Measurements from ENCODE around the gene NEDD4L. TPM values are rescaled to one million over a fixed set of nuclear protein-coding genes. Genes with fewer than 3 reads are reported as not detected.

The NEDD4L gene
- total RNA-seq, 1 donor from 2014 or later, result 135 TPM

- H3K27me3 Mint-ChIP-seq (ENCODE audit: low read depth), result no peaks in the 10 kb centered on the region
- H3K9me3 Mint-ChIP-seq, result no peaks in the 10 kb centered on the region
- TF ChIP-seq CTCF (IDR thresholded peaks at IDR 0.05; ENCODE audit: unreplicated experiment), result no peak
- peak overlapping the region; percentile 73 for H3K27ac Mint-ChIP-seq
- no peak for DNase-seq (ENCODE audit: low spot score in 2 of 2, unreplicated experiment in 2 of 2)
- H3K36me3 Mint-ChIP-seq, result peaks cover 2% of the 10 kb centered on the region
- peaks cover 25% of the 10 kb centered on the region for H3K4me1 Mint-ChIP-seq
- H3K4me3 Mint-ChIP-seq, result no peak overlapping the region
These were observed 203.4 kb downstream of the NEDD4L start for GRCh38 chr18:58247363-58247834.

GRCh38 chr18:58249712-58250111 is 205.7 kb downstream of the NEDD4L start:
- DNase-seq (ENCODE audit: low spot score in 2 of 2, unreplicated experiment in 2 of 2), result no peak
- peaks cover 37% of the 10 kb centered on the region for H3K4me1 Mint-ChIP-seq
- peaks cover 2% of the 10 kb centered on the region for H3K36me3 Mint-ChIP-seq
- no peaks in the 10 kb centered on the region for H3K27me3 Mint-ChIP-seq (ENCODE audit: low read depth)
- H3K27ac Mint-ChIP-seq, result peak overlapping the region; percentile 37
- TF ChIP-seq CTCF (IDR thresholded peaks at IDR 0.05; ENCODE audit: unreplicated experiment), result no peak
- no peak overlapping the region for H3K4me3 Mint-ChIP-seq
- no peaks in the 10 kb centered on the region for H3K9me3 Mint-ChIP-seq

GRCh38 chr18:58251416-58251815 is 207.4 kb downstream of the NEDD4L start:
- Mint-ChIP-seq H3K27ac (no peak overlapping the region), H3K4me1 (peaks cover 45% of the 10 kb centered on the region), H3K4me3 (no peak overlapping the region), H3K36me3 (peaks cover 5% of the 10 kb centered on the region), H3K27me3 (ENCODE audit: low read depth) (no peaks in the 10 kb centered on the region), H3K9me3 (no peaks in the 10 kb centered on the region)
- DNase-seq (ENCODE audit: low spot score in 2 of 2, unreplicated experiment in 2 of 2), result no peak
- TF ChIP-seq CTCF (IDR thresholded peaks at IDR 0.05; ENCODE audit: unreplicated experiment), result no peak

GRCh38 chr18:58252166-58252565 is 208.1 kb downstream of the NEDD4L start:
- TF ChIP-seq CTCF (IDR thresholded peaks at IDR 0.05; ENCODE audit: unreplicated experiment), result no peak
- H3K27ac Mint-ChIP-seq, result peak overlapping the region; percentile 26
- peaks cover 11% of the 10 kb centered on the region for H3K36me3 Mint-ChIP-seq
- H3K4me3 Mint-ChIP-seq, result no peak overlapping the region
- no peaks in the 10 kb centered on the region for H3K27me3 Mint-ChIP-seq (ENCODE audit: low read depth)
- no peaks in the 10 kb centered on the region for H3K9me3 Mint-ChIP-seq
- H3K4me1 Mint-ChIP-seq, result peaks cover 42% of the 10 kb centered on the region
- no peak for DNase-seq (ENCODE audit: low spot score in 2 of 2, unreplicated experiment in 2 of 2)

GRCh38 chr18:58253318-58253717 is 209.3 kb downstream of the NEDD4L start:
- Mint-ChIP-seq H3K27me3 (ENCODE audit: low read depth) (no peaks in the 10 kb centered on the region), H3K27ac (peak overlapping the region; percentile 79), H3K36me3 (peaks cover 21% of the 10 kb centered on the region), H3K4me1 (peaks cover 37% of the 10 kb centered on the region), H3K4me3 (no peak overlapping the region), H3K9me3 (no peaks in the 10 kb centered on the region)
- no peak for TF ChIP-seq CTCF (IDR thresholded peaks at IDR 0.05; ENCODE audit: unreplicated experiment)
- no peak for DNase-seq (ENCODE audit: low spot score in 2 of 2, unreplicated experiment in 2 of 2)

GRCh38 chr18:58253871-58254270 is 209.8 kb downstream of the NEDD4L start:
- Mint-ChIP-seq H3K36me3 (peaks cover 21% of the 10 kb centered on the region), H3K9me3 (no peaks in the 10 kb centered on the region), H3K27me3 (ENCODE audit: low read depth) (no peaks in the 10 kb centered on the region), H3K4me3 (no peak overlapping the region), H3K27ac (peak overlapping the region; percentile 79), H3K4me1 (peaks cover 37% of the 10 kb centered on the region)
- no peak for DNase-seq (ENCODE audit: low spot score in 2 of 2, unreplicated experiment in 2 of 2)
- no peak for TF ChIP-seq CTCF (IDR thresholded peaks at IDR 0.05; ENCODE audit: unreplicated experiment)
